Skin epidermis (tissue), 12 donors: ENCODE data around the gene CNNM3.
"Not testable (repeated sequence)": the region's sequence is repeated elsewhere in the genome, so short reads cannot be mapped to it uniquely, and the experiment has no call there.

Experiments
- H3K27ac ChIP-seq, 21 experiments: fragments of 200-600 bp; sonication (generic) in 11 of 21; one replicate each; pipeline ENCODE4 v1.5.0; 2020; ENCODE audit warnings: mild to moderate bottlenecking in 3 of 21, inconsistent platforms in 2 of 21, moderate library complexity in 2 of 21
- H3K4me3 ChIP-seq, 7 experiments: fragments of 200-600 bp; sonication (generic) in 2 of 7; one replicate each; pipeline ENCODE4 v1.5.0; 2020; ENCODE audit warnings: inconsistent platforms in 2 of 7, mild to moderate bottlenecking in 2 of 7, moderate library complexity in 1 of 7

The CNNM3 gene

DNA sequence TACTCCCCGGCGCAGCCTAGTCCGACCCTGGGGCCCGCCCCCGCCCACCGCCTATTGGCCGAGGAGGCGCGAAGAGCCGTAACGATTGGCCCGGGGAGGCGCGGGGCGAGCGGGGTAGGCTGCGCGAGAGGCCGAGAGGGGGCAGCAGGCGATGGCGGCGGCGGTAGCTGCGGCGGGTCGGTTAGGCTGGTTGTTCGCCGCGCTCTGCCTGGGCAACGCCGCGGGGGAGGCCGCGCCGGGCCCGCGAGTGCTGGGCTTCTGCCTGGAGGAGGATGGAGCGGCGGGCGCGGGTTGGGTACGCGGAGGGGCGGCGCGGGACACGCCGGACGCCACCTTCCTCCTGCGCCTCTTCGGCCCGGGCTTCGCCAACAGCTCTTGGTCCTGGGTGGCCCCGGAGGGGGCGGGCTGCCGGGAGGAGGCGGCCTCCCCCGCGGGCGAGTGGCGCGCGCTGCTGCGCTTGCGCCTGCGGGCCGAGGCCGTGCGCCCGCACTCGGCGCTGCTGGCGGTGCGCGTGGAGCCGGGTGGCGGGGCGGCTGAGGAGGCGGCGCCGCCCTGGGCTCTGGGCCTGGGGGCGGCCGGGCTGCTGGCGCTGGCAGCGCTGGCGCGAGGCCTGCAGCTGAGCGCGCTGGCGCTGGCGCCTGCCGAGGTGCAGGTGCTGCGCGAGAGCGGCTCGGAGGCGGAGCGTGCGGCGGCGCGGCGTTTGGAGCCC, at the start of gene CNNM3:
TSS of gene CNNM3 (plus strand) at position 142 of the 709 bp plus-strand sequence. CDS start at position 152, 10 bp downstream.
- Histone ChIP-seq H3K27ac (peak within 1 kb of the TSS in 20 of 21 experiments; percentile 63 to 92 (median 87)), H3K4me3 (peak within 1 kb of the TSS; percentile 72 to 94 (median 81))

DNA sequence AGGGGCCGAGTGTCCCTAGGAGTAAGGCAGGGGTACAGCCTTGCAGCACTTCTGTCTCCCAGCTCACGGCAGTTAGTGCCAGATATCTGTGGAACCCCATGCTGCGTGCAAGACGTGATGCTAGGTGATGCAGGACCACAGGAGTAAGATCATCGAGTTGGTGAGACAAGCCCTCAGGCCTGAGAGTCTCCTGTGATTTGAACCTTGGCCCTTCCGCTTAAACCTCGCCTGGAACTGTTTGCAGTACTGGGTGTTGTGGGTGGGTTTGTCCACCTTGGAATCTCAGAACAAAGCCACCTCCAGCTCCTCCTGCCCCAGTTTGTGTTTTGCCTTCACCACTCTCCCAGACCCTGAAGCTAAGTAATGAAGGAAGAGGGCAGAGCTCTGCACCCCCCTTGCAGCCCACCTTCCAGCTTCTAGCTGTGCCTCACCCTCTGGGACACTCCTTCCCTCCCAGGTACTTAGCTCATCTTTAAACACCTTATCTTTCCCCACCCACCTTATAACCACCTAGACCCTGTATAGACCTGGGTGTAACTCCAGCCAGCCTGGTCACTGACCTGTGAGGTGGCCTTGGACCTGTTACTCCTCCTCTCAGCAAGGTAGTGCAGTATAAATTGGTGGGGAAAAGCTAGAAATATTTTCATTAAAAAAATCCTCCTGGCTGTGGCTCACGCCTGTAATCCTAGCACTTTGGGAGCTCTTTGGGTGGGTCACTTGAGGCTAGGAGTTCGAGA, 48.8 kb upstream of the CNNM3 start:
- Histone ChIP-seq H3K27ac (peak overlapping the region in 1 of 21 experiments; percentile 6), H3K4me3 (no peak overlapping the region)

DNA sequence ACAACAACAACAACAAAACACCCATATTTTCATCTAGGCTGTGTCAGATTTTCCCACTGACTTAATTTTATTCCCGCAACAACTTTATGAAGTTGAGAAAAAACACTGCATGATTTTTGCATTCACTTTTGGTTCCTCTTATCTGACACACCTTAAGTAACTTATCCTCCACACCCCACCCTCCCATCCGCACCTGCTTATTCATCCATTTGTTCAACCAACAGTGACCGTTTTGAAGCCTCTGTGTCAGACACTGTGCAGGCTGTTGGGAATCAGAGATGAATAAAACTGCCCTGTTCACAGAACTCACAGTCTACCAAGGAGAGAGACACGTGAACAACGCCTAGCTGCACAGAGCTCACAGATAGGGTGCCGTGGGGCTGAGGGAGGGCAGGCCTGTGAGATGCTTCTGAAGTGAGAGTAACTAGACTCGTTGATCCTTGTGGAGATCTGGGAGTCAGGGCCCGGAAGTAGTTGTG, 47.9 kb upstream of the CNNM3 start:
- Histone ChIP-seq H3K27ac (no peak overlapping the region), H3K4me3 (no peak overlapping the region)

DNA sequence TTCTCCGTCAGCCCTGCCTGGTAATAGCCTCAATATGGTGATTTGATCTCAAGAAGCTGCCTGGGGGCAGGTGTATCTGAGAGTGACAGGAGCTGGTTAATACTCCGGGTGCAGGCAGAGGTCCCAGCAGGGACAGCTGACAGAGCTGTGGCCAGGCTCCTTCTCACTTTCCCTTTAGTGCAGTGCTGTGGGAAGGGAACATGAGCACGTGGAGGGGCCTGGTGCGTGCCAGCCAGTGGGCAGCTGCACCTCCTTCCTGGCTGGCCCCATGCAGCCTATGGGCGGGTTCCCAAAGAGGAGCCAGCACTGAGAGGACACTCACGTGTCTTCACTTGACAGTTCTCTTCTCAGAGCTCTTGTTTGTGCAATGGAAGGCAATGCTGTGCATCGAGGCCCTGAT, 46.3 kb upstream of the CNNM3 start:
- H3K27ac ChIP-seq: peak overlapping the region in 1 of 21 experiments; percentile 33
- H3K4me3 ChIP-seq: no peak overlapping the region

DNA sequence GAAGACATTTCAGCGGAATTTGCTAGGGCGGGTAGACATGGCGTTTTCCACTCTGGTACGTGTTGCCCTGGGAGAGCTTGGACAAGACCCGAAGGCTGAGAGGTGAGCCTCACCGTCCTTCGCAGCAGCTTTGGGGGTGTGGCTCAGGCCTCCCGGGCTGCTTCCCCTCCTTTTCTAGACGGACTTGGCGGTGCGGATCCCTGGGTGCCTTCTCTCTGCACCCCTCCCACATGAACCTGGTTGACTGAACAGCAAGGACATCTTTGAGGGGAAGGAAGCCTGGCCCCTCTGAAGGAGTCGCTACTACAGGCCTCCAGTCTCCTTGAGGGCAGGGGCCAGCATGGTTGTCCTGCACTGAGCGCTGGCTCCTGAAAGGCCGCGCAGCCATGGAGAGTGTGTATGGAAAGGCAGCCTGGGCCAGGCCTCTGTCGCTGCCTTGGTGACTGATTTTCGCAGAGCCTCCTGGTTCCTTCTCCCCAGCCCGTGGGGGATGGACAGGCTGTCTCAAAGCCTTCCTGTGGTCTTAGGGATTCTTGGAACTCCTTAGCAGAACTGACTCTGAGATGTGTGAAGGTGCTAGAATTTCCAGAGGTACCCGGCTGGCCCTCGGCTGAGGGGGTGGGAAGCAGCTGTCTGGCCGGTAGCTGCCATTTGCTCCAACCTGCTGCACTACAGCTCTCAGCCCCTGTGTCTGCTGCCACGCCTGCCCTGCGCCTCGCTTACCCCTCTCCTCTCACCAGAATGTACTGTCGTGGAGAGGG, 45.4 kb upstream of the CNNM3 start:
- no peak overlapping the region for H3K27ac ChIP-seq
- no peak overlapping the region for H3K4me3 ChIP-seq

DNA sequence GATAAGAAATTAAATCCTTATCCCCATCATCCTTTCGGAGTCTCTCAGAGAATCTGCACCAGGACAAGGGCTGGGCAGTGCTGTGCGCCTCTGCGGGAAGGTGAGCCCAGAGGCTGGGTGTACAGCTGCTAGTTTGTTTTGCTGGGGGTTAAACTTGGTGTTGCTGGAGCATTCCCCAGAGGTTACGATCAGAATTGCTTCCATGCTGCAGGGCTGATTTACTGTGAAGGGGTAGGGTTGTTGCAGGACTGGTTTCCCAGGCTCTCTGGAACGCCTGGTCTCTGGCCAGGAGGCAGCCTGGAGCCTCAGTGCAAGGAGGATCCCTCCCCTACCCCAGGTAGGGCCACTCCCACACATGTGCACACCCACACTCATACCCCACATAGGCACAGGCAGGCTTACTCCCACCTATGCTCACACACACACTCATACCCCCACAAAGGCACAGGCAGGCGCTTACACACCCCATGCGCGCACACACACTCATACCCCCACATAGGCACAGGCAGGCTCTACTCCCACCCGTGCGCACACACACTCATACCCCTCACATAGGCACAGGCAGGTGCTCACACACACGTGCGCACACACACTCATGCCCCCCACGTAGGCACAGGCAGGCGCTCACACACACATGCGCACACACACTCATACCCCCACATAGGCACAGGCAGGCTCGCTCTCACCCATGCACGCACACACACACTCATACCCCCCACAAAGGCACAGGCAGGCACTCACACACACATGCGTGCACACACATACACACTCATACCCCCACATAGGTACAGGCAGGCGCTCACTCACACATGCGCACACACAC, 44.1 kb upstream of the CNNM3 start:
- peak overlapping the region in 2 of 21 experiments; percentile 6 to 42 for H3K27ac ChIP-seq
- no peak overlapping the region for H3K4me3 ChIP-seq

DNA sequence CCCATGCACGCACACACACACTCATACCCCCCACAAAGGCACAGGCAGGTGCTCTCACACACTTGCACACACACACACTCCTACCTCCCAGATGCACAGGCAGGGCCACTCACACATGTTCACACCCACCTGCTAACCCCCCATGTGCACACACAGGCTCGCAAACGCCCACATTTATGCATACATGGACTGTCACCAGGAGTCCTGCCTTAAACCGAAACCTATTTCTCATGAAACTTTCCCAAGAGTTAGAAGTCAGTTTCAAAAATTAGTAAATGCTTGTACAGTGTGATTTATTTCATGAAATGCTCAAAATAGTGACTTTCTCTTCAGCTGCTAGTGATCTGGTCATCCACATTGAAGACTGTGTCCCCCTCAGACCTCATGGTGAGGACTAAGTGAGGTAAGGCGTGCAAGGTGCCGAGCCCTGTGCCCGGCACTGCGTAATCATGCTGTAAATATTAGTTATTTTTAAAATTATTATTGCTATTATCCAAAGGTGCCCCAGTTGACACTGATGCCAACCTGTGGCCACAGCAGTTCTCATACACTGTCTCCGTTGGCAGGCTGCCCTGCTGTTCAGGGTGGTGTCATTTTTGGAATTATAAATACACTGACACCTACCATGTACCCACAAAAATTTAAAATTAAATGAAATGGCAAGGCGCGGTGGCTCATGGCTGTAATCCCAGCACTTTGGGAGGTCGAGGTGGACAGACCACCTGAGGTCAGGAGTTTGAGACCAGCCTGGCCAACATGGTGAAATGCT, 43.0 kb upstream of the CNNM3 start:
- Histone ChIP-seq H3K4me3 (no peak overlapping the region), H3K27ac (peak overlapping the region in 3 of 21 experiments; percentile 37 to 77 (median 67))

DNA sequence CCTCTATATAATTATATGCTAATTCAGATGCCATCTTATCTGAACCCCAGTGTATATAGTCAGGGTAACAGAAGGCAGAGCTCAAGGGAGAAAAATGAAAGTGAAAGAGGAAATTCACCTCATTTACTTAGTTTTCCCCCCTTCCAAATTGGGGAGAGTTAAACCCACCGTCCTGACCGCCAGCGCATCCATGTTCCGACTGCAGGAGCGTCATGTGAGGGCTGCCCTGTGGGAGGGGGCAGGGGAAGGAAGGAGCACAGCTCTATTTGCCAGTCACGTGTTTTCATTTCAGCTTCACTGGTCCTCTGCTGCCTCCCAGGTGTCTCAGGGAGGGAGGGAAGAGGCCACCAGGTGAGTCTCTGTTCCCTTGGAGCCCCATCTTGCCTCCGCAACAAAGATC, 42.1 kb upstream of the CNNM3 start:
- H3K4me3 ChIP-seq: peak overlapping the region in 6 of 7 experiments; percentile 9 to 41 (median 30)
- peak overlapping the region in 7 of 21 experiments; percentile 10 to 77 (median 37) for H3K27ac ChIP-seq

DNA sequence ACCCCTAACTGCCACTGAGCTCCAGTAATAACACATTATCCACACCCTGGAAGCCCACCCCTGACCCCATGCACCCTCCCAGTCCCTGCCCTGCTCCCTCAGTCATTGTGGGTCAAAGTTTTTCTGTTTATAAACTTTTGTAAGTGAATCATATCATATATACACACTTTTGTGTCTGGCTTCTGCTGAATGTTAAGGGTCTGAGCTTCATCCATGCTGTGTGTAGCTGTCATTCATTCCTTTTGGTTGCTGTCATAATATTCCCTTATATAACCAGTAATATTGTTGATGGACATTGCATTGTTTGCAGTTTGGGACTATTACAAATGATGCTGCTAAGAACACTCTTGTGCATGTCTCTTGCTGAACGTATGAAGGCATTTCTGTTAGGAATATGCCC, 40.9 kb upstream of the CNNM3 start:
- Histone ChIP-seq H3K4me3 (no peak overlapping the region), H3K27ac (no peak overlapping the region)

DNA sequence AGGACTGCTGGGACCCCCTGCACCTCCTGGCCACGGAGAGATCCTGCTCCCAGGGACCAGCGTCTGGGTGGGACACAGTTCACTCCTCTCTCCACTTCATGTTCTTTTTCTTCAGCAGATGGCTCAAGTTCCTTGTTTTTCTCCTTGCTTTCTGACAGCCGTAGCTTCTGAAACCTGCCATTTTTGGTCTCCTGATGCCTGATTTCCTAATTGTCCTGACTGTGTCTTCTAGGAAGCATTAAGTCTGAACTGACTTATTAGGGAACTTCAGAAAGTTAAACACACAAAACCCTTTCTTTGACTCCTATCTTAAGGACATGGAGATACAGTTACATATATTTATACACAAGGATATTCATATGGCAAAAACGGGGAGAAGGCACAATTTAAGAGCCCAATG, 32.7 kb upstream of the CNNM3 start:
- H3K4me3 ChIP-seq: no peak overlapping the region
- H3K27ac ChIP-seq: no peak overlapping the region

DNA sequence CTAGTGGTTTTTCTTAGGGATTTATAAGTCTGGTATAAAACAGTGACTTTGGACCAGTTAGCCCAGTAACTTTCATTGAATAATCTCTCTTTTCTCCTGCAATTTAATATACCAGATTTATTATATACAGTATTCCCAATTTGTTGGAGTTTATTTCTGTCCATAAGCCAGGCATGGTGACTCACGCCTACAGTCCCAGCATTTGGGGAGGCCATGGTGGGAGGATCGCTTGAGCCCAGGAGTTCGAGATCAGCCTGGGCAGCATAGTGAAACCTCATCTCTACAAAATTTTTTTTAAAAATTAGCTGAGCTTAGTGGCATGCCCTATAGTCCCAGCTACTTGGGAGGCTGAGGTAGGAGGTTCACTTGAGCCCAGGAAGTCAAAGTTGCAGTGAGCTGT, 28.7 kb upstream of the CNNM3 start:
- Histone ChIP-seq H3K27ac (no peak overlapping the region), H3K4me3 (no peak overlapping the region)

DNA sequence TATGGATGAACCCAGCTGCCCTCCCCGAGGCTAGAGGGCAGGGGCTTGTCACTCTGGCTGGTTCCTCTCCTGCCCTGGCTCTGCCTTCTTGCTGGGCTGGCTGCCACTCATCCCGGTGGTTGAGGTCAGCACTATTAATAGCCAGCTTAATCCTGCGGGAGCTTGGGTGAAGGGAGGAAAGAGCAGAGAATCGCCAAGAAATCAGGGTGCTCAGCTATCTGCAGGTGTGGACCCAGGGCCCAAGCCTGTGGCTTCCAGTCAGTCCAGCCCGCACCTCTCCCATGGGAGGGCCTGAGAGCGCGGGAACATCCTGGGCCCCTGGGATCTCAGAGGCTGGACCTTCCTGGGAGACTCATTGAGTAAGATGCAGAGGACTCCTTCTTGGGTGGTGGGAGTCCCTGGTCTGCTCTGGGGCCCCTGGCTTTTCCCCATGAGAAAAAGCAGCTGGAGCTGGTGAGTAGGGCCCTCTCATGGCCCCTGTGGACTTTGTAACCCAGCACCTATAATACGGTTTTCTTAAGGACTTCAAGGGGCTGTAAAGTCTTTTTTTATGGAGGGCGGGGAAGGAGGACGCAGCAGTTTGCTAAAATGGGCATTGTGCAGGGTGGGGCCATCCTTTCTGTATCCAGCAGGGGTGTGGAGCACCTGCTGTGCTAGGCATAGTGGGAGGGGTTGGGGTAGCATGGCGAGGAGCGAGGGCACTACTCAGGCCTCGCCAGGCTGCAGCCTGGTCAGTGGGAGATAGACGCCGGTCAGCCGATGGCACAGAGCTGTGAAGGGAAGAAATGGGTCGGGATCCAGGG, 27.4 kb upstream of the CNNM3 start:
- Histone ChIP-seq H3K4me3 (no peak overlapping the region), H3K27ac (peak overlapping the region in 1 of 21 experiments; percentile 7)

DNA sequence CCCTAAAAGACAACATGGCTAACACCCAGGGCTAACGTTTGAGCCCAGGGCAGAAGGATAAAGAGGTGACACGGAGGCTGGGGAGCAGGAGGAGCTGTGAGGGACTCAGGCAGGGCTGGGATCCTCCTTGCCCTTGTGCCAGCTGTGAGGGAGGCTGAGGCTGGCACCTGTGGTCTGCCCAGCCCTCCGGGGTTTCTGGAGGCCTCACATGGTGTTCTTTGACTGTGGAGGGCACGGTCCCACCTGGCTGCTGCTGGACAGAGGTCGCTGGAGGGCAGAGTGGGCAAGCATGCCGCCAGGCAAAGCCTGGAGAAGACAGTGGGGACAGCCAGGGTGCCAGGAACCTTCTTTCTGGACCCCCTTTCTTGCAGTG, 26.8 kb upstream of the CNNM3 start:
- H3K27ac ChIP-seq: no peak overlapping the region

DNA sequence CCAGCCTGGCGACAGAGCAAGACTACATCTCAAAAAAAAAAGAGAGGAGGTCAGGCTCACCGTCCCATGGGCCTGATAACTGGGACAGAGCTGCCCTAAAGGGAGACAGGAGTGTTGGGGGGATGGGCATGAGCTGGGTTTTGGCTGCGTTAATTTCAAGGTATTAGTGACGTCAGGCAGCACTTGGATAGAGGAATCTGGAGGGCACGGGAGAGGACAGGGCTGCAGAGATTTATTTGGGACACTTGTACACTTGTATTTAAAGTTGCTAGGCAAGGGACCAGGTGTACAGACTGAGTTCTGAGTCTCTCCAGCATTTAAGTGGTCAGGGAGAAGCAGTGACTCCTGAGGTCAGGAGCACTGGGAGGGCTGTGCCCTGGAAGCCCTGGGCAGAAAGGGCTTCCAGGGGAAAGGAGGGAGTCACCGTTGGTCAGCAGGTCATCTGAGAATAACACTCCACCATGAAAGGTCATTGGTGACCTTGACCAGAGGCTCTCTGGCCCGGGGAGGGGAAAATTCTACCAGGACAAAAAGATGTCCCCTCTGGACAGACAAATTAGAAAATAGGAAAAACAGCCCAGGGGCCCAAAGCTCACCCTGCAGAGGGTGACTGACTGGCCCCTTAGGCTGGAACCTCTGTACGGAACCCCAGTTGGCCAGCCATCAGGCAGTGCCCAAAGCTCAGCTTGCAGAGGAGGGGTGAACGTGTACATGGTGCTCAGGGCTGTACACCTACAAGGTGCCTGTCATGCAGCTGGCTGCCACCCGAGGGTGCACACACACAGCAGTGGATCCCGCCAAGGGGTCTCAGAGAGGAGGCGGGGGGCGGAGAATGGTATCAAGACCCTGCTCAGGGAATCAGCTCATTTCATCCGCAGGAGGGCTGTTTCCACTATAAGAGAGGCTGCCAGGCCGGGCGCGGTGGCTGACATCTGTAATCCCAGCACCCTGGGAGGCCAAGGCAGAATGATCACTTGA, 23.0 kb upstream of the CNNM3 start:
- no peak overlapping the region for H3K27ac ChIP-seq
- no peak overlapping the region for H3K4me3 ChIP-seq

More for the DNA sequence above, 26.8 kb upstream of the CNNM3 start:
- no peak overlapping the region for H3K4me3 ChIP-seq

DNA sequence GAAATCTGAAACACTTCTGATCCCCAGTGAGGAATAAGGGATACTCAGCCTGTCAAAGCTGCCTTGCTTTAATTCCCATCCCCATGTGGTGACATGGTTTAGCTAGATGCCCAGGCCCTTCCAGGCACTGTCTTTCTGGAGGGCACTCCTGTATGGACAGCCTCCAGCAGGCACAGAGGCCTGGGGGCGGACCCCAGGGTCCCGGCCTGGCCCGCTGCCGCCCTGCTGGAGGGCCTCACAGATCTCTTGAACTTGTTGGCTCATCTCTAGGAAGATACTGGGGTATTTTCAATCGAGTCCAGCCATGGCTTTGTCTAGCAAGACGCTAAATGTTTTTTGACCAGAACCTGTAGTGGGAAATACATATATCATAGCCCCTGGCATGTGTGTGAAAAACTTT, 21.0 kb upstream of the CNNM3 start:
- Histone ChIP-seq H3K4me3 (no peak overlapping the region), H3K27ac (no peak overlapping the region)

DNA sequence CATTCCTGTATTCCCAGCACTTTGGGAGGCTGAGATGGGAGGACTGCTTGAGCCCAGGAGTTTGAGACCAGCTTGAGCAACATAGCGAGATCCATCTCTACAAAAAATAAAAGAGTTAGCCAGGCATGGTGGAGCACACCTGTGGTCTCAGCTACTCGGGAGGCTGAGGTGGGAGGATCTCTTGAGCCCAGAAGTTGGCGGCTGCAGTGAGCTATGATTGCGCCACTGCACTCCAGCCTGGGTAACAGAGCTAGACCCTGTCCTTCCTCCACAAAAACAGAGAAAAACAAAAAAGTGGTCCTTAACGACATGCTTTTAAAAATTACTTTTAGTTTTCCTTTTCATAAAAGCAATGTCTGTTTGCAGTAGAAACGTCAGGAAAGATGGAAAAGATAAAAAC, 19.6 kb upstream of the CNNM3 start:
- H3K27ac ChIP-seq, H3K4me3 ChIP-seq: not testable (repeated sequence)
